Fibroblast of the aortic adventitia (primary cell): ENCODE data around the gene PGA5. TPM values are rescaled to one million over a fixed set of nuclear protein-coding genes. Genes with fewer than 3 reads are reported as not detected.
A peak's percentile ranks its signal among the peaks of the same experiment; 100 is the strongest.

Source experiments
- DNase-seq: peaks from one replicate; pipeline ENCODE4 v3.0.0-alpha.2; 2010; ENCODE audit warnings: low read depth
- H3K4me3 ChIP-seq: 2 replicates; pipeline ENCODE4 v1.5.1; 2011; ENCODE audit warnings: low read depth, mild to moderate bottlenecking, control low read depth, low read length, moderate library complexity
- CTCF ChIP-seq: IDR thresholded peaks from 2 replicates; pipeline ENCODE4 v1.5.1; 2011; ENCODE audit warnings: mild to moderate bottlenecking, low read length, control low read depth, inconsistent platforms; ENCODE audit not compliant: insufficient read depth
- total RNA-seq: library from RNA; depleted of rRNA; stranded (reverse); fragments of >200 nt; gene quantifications from 2 replicates; pipeline ENCODE4 v1.2.3, GENCODE V29; 2012; ENCODE audit warnings: low replicate concordance

Gene PGA5
- total RNA-seq, 1 donor: not detected

- DNase-seq: no peak
- H3K4me3 ChIP-seq: no peak overlapping the region
- no peak for TF ChIP-seq CTCF
Measured at GRCh38 chr11:61268588-61269250, 27.7 kb downstream of the PGA5 start.

- H3K4me3 ChIP-seq: no peak overlapping the region
- no peak for TF ChIP-seq CTCF
- peak; percentile 57 for DNase-seq
Measured at GRCh38 chr11:61270354-61271076, 29.5 kb downstream of the PGA5 start.

DNA sequence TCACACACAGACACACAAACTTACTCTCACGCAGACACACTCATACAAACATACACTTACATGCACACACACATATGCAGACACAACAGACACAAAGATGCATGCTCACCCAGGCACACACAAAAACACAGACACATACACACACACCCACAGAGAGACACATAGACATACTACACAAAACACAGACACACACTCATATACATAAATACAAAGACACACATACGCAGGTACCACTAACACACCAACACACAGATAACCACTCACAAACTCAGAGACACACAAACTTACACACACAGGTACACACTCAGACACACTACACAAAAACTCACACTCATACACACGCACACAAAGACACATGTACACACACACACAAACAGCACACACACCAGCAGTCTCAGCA lies 31.8 kb downstream of the PGA5 start:
- TF ChIP-seq CTCF: no peak
- DNase-seq: no peak
- no peak overlapping the region for H3K4me3 ChIP-seq

GRCh38 chr11:61273178-61274078 lies 32.5 kb downstream of the PGA5 start:
- no peak for TF ChIP-seq CTCF
- no peak overlapping the region for H3K4me3 ChIP-seq
- peak; percentile 59 for DNase-seq

DNA sequence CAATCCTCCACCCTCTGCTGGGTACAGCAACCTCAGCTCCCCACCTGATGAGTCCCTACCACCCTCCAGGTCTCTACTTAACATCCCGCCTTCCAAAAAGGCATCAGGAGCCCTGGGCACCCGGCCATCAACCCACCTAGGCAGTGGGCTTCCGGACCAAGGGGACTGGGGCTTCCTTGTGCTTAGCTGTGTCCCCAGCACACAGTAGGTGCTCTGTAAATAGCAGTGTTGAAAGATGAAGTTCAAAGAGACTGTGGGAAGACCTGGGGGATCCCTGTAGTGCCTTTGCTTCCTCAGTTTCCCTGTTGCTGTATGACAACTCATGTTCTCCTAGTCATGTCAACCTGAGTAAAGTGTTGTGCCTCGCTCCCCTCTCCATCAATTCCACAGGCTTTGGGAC lies 33.1 kb downstream of the PGA5 start:
- no peak overlapping the region for H3K4me3 ChIP-seq
- TF ChIP-seq CTCF: no peak
- no peak for DNase-seq

DNA sequence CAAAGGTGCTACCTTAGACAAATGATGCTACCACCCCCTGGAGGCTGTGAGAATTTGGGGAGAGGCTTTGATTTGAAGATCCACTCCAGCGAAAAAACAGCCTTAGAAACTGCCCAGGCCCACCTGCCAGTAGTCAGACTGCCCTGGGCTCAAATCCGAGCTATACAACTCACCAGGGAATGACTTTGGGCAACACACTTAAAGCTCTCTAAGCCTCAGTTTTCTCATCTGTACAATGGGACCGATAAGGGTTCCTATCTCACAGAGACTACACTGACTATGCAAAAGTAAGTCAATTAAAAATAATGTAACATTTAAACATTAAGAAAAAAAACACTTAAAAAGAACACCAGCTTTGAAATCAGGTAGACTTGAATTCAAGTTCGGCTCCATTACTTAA lies 34.2 kb downstream of the PGA5 start:
- no peak overlapping the region for H3K4me3 ChIP-seq
- DNase-seq: no peak
- TF ChIP-seq CTCF: no peak
